Lower leg skin (tissue), 4 donors: Measurements from ENCODE around the gene HORMAD1. TPM values are rescaled to one million over a fixed set of nuclear protein-coding genes. Genes with fewer than 3 reads are reported as not detected.
"Not testable (repeated sequence)": the region's sequence is repeated elsewhere in the genome, so short reads cannot be mapped to it uniquely, and the experiment has no call there.

Experiments used
- DNase-seq, 2 donors: peaks; one replicate each; pipeline ENCODE4 v3.0.0-alpha.2; 2019; ENCODE audit warnings: low spot score in 2 of 2
- H3K4me3 ChIP-seq: fragments of 200-600 bp; sonication (generic); 2 replicates; pipeline ENCODE4 v1.5.1; 2017; ENCODE audit warnings: mild to moderate bottlenecking, low read depth; ENCODE audit not compliant: poor library complexity, severe bottlenecking
- POLR2A ChIP-seq, 2 donors: fragments of 450-650 bp; IDR thresholded peaks; one replicate each; pipeline ENCODE4 v1.6.1; 2016 to 2017; ENCODE audit warnings: antibody characterized with exemption in 2 of 2, mild to moderate bottlenecking in 1 of 2, moderate library complexity in 1 of 2
- WGBS, 2 donors: methylation state at CpG; one replicate each; pipeline ENCODE4 v1.1.5; 2018; 5-methylcytosine and 5-hydroxymethylcytosine counted together
- intact Hi-C: fragments of 100-400 bp; cut with DNase I; formaldehyde crosslinking; loops from one replicate; pipeline ENCODE4 v1.15.0; 2023; ENCODE audit warnings: low total_unique reads
- total RNA-seq, 4 donors: library from RNA; depleted of rRNA; stranded (reverse); fragments of >200 nt; gene quantifications; one replicate each; pipeline ENCODE4 v1.1.0, GENCODE V29; 2016
- TF ChIP-seq, protein P1 (sequence below), 3 donors: fragments of 450-650 bp; IDR thresholded peaks; one replicate each; pipeline ENCODE4 v1.5.1; 2016; ENCODE audit warnings: antibody characterized with exemption in 3 of 3, mild to moderate bottlenecking in 3 of 3, moderate library complexity in 2 of 3

The HORMAD1 gene
- total RNA-seq: 1 to 10 TPM; 1.5 to 7.7 (median 3.2) TPM

GRCh38 chr1:150720703-150721102 is at the start of gene HORMAD1:
HORMAD1 (minus strand) TSS chr1:150720895; CDS start chr1:150719505, 1,390 bp downstream.
- WGBS, 2 donors: 95 to 98% methylated on average over 24 of the region's 24 CpGs
- TF ChIP-seq POLR2A (IDR thresholded peaks at IDR 0.05): no peak
- TF ChIP-seq, protein P1, sequence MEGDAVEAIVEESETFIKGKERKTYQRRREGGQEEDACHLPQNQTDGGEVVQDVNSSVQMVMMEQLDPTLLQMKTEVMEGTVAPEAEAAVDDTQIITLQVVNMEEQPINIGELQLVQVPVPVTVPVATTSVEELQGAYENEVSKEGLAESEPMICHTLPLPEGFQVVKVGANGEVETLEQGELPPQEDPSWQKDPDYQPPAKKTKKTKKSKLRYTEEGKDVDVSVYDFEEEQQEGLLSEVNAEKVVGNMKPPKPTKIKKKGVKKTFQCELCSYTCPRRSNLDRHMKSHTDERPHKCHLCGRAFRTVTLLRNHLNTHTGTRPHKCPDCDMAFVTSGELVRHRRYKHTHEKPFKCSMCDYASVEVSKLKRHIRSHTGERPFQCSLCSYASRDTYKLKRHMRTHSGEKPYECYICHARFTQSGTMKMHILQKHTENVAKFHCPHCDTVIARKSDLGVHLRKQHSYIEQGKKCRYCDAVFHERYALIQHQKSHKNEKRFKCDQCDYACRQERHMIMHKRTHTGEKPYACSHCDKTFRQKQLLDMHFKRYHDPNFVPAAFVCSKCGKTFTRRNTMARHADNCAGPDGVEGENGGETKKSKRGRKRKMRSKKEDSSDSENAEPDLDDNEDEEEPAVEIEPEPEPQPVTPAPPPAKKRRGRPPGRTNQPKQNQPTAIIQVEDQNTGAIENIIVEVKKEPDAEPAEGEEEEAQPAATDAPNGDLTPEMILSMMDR (IDR thresholded peaks at IDR 0.05): no peak
- intact Hi-C loops: no loop called here
- DNase-seq: no peak
- H3K4me3 ChIP-seq: no peak within 1 kb of the TSS

GRCh38 chr1:150767704-150768103 is 47.0 kb upstream of the HORMAD1 start:
- H3K4me3 ChIP-seq, intact Hi-C loops, DNase-seq: not testable (repeated sequence)
- WGBS, 2 donors: 56 to 100% methylated on average over 1 of the region's 1 CpG

GRCh38 chr1:150765977-150766301 is 45.2 kb upstream of the HORMAD1 start:
- 83 to 86% methylated on average over 1 of the region's 1 CpG for WGBS, 2 donors
- intact Hi-C loops, H3K4me3 ChIP-seq: not testable (repeated sequence)

GRCh38 chr1:150765296-150765976 is 44.7 kb upstream of the HORMAD1 start, which contains the start of gene CTSS:
CTSS (minus strand) TSS chr1:150765778; CDS start chr1:150764763, 1,015 bp downstream.
- no peak for TF ChIP-seq POLR2A (IDR thresholded peaks at IDR 0.05)
- WGBS, 2 donors: 2 to 3% methylated on average over 4 of the region's 4 CpGs
- no peak within 1 kb of the TSS for H3K4me3 ChIP-seq
- DNase-seq: no peak
- intact Hi-C loops: no loop called here

More at GRCh38 chr1:150765977-150766301, 45.2 kb upstream of the HORMAD1 start:
- DNase-seq: not testable (repeated sequence)

- intact Hi-C loops: no loop called here
- H3K4me3 ChIP-seq: no peak overlapping the region
- no peak for DNase-seq
- 42 to 44% methylated on average over 2 of the region's 2 CpGs for WGBS, 2 donors
- TF ChIP-seq, protein P1 (IDR thresholded peaks at IDR 0.05): no peak
- no peak for TF ChIP-seq POLR2A (IDR thresholded peaks at IDR 0.05)
Measured at GRCh38 chr1:150764617-150765101, 44.0 kb upstream of the HORMAD1 start.

GRCh38 chr1:150763018-150763417 is 42.3 kb upstream of the HORMAD1 start:
- DNase-seq: no peak
- TF ChIP-seq, protein P1 (IDR thresholded peaks at IDR 0.05): no peak
- no peak for TF ChIP-seq POLR2A (IDR thresholded peaks at IDR 0.05)
- intact Hi-C loops: no loop called here
- no peak overlapping the region for H3K4me3 ChIP-seq
- WGBS, 2 donors: 85 to 91% methylated on average over 3 of the region's 3 CpGs

GRCh38 chr1:150762552-150762951 is 41.9 kb upstream of the HORMAD1 start:
- intact Hi-C loops: no loop called here
- 80 to 88% methylated on average over 2 of the region's 2 CpGs for WGBS, 2 donors
- DNase-seq: no peak
- TF ChIP-seq, protein P1 (IDR thresholded peaks at IDR 0.05): no peak
- H3K4me3 ChIP-seq: no peak overlapping the region
